ENCODE measurements around the gene PSME2.

DNA sequence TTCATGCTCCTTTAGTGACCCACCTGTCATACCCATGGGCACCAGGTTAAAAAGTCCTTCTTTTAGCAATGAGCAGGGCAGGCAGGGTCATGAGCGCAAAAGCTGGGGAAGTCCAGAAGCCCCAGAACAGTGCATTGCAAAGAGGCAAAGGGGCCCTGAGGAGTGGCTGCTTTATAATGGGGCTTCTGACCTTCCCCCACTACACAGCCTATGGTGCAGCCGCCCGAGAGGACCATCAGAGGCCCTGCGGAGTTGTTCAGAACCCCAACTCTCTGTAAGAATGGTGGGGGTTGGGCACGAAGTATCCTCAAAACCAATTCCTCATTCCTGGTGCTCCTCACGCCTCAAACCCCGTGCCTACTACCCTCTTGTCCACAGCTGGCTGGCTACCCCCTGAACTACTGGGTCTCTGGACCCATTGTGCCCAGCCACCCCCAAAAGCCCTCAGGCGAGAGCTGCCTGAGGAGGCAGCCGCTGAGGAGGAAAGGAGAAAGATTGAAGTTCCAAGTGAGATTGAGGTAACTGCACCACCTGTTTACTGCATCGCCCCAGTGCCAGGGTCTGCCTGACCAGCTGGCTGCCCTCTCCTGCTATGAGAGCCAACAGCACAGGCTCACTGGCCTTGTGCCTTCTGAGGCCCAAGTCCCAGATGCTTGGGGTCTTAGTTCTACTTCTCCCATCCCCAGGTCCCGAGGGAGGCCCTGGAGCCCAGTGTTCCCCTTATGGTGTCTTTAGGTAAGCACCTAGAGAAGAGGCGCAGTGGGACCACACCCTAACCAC is 32.2 kb upstream of the PSME2 start:
- TF ChIP-seq, protein P1, sequence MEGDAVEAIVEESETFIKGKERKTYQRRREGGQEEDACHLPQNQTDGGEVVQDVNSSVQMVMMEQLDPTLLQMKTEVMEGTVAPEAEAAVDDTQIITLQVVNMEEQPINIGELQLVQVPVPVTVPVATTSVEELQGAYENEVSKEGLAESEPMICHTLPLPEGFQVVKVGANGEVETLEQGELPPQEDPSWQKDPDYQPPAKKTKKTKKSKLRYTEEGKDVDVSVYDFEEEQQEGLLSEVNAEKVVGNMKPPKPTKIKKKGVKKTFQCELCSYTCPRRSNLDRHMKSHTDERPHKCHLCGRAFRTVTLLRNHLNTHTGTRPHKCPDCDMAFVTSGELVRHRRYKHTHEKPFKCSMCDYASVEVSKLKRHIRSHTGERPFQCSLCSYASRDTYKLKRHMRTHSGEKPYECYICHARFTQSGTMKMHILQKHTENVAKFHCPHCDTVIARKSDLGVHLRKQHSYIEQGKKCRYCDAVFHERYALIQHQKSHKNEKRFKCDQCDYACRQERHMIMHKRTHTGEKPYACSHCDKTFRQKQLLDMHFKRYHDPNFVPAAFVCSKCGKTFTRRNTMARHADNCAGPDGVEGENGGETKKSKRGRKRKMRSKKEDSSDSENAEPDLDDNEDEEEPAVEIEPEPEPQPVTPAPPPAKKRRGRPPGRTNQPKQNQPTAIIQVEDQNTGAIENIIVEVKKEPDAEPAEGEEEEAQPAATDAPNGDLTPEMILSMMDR (conservative IDR thresholded peaks at IDR 0.05), result no peak
- no peak for TF ChIP-seq ZFX (IDR thresholded peaks at IDR 0.05)
